H9 (cell line): ENCODE measurements around the gene FBLN2. TPM values are rescaled to one million over a fixed set of nuclear protein-coding genes. Genes with fewer than 3 reads are reported as not detected.

ENCODE experiments used
- DNase-seq: peaks from one replicate; pipeline ENCODE4 v3.0.0-alpha.2; 2017
- H2AFZ ChIP-seq: one replicate; pipeline ENCODE4 v1.6.1; 2013; ENCODE audit warnings: mild to moderate bottlenecking, low read length, control low read depth, moderate library complexity
- H2AK5ac ChIP-seq: 2 replicates; pipeline ENCODE4 v1.6.1; 2013; ENCODE audit warnings: low read length, control low read depth, mixed read lengths; ENCODE audit not compliant: insufficient read length
- H2BK120ac ChIP-seq: one replicate; pipeline ENCODE4 v1.6.1; 2013; ENCODE audit warnings: low read depth, mild to moderate bottlenecking, low read length, control low read depth, inconsistent platforms; ENCODE audit not compliant: poor library complexity, severe bottlenecking
- H2BK12ac ChIP-seq: 2 replicates; pipeline ENCODE4 v1.6.1; 2013; ENCODE audit warnings: low read length, control low read depth, mixed read lengths, low read depth; ENCODE audit not compliant: insufficient read length
- H2BK15ac ChIP-seq: 2 replicates; pipeline ENCODE4 v1.6.1; 2013; ENCODE audit warnings: low read depth, low read length, control low read depth
- H2BK20ac ChIP-seq: one replicate; pipeline ENCODE4 v1.6.1; 2013; ENCODE audit warnings: low read depth, mild to moderate bottlenecking, low read length, control low read depth, inconsistent platforms; ENCODE audit not compliant: poor library complexity, severe bottlenecking
- H2BK5ac ChIP-seq: 2 replicates; pipeline ENCODE4 v1.6.1; 2013; ENCODE audit warnings: low read length, control low read depth, mixed read lengths; ENCODE audit not compliant: insufficient read length
- H3K14ac ChIP-seq: 2 replicates; pipeline ENCODE4 v1.6.1; 2013; ENCODE audit warnings: low read length, control low read depth; ENCODE audit not compliant: insufficient read depth
- H3K18ac ChIP-seq: 2 replicates; pipeline ENCODE4 v1.6.1; 2013; ENCODE audit warnings: low read depth, mild to moderate bottlenecking, mixed read lengths, low read length, control low read depth; ENCODE audit not compliant: insufficient read length
- H3K23ac ChIP-seq: 2 replicates; pipeline ENCODE4 v1.6.1; 2013; ENCODE audit warnings: low read length, control low read depth, mixed read lengths, low read depth; ENCODE audit not compliant: insufficient read length
- H3K23me2 ChIP-seq: 2 replicates; pipeline ENCODE4 v1.6.1; 2013; ENCODE audit warnings: low read depth, mild to moderate bottlenecking, mixed read lengths, low read length, control low read depth; ENCODE audit not compliant: insufficient read length, poor library complexity, severe bottlenecking
- H3K27ac ChIP-seq: 2 replicates; pipeline ENCODE4 v1.5.1; 2013; ENCODE audit warnings: low read length, control low read depth, mixed read lengths, low read depth; ENCODE audit not compliant: insufficient read length
- H3K27me3 ChIP-seq: 2 replicates; pipeline ENCODE4 v1.6.1; 2013; ENCODE audit warnings: low read length, control low read depth, inconsistent platforms; ENCODE audit not compliant: insufficient read depth
- H3K4ac ChIP-seq: 2 replicates; pipeline ENCODE4 v1.6.1; 2013; ENCODE audit warnings: low read depth, mild to moderate bottlenecking, control low read depth, inconsistent platforms, low read length, moderate library complexity
- H3K4me1 ChIP-seq: 2 replicates; pipeline ENCODE4 v1.6.1; 2013; ENCODE audit warnings: low read length, control low read depth, inconsistent platforms; ENCODE audit not compliant: insufficient read depth
- H3K4me2 ChIP-seq: 2 replicates; pipeline ENCODE4 v1.6.1; 2013; ENCODE audit warnings: low read length, control low read depth, mixed read lengths; ENCODE audit not compliant: insufficient read length, insufficient read depth
- H3K56ac ChIP-seq: 2 replicates; pipeline ENCODE4 v1.6.1; 2013; ENCODE audit warnings: low read depth, mild to moderate bottlenecking, mixed read lengths, low read length, control low read depth; ENCODE audit not compliant: insufficient read length
- H3K79me1 ChIP-seq: 2 replicates; pipeline ENCODE4 v1.6.1; 2013; ENCODE audit warnings: low read depth, mild to moderate bottlenecking, moderate library complexity, low read length, control low read depth, inconsistent platforms; ENCODE audit not compliant: insufficient read depth, poor library complexity, severe bottlenecking
- H3K79me2 ChIP-seq: 2 replicates; pipeline ENCODE4 v1.6.1; 2013; ENCODE audit warnings: low read length, control low read depth, inconsistent platforms; ENCODE audit not compliant: insufficient read depth
- H3K9ac ChIP-seq: 2 replicates; pipeline ENCODE4 v1.6.1; 2013; ENCODE audit warnings: low read length, control low read depth, mixed read lengths; ENCODE audit not compliant: insufficient read length; ENCODE audit errors: extremely low read depth
- H3K9me3 ChIP-seq: one replicate; pipeline ENCODE4 v1.6.1; 2013; ENCODE audit warnings: low read depth, low read length, inconsistent platforms; ENCODE audit not compliant: control insufficient read depth
- H3T11ph ChIP-seq: one replicate; pipeline ENCODE4 v1.6.1; 2013; ENCODE audit warnings: mild to moderate bottlenecking, low read length, control low read depth, inconsistent platforms
- H4K20me1 ChIP-seq: one replicate; pipeline ENCODE4 v1.6.1; 2013; ENCODE audit not compliant: control insufficient read depth, insufficient read length, insufficient read depth
- H4K5ac ChIP-seq: 2 replicates; pipeline ENCODE4 v1.6.1; 2013; ENCODE audit warnings: low read depth, mild to moderate bottlenecking, mixed read lengths, low read length, control low read depth; ENCODE audit not compliant: insufficient read length
- H4K8ac ChIP-seq: replicated peaks from 2 replicates; pipeline ENCODE4 v1.6.1; 2013; ENCODE audit warnings: low read length, control low read depth, mixed read lengths, low read depth; ENCODE audit not compliant: insufficient read length
- H4K91ac ChIP-seq: 2 replicates; pipeline ENCODE4 v1.6.1; 2013; ENCODE audit warnings: low read depth, mild to moderate bottlenecking, moderate library complexity, mixed read lengths, low read length, control low read depth; ENCODE audit not compliant: insufficient read length
- H3K27ac Mint-ChIP-seq, 3 experiments: 2 replicates in 2 of 3; 3 replicates in 1 of 3; pipeline ENCODE4 v1.8.0; 2020 to 2021; ENCODE audit warnings: mixed read lengths in 3 of 3, mild to moderate bottlenecking in 1 of 3, moderate library complexity in 1 of 3
- H3K27me3 Mint-ChIP-seq: 2 replicates; pipeline ENCODE4 v1.8.0; 2021; ENCODE audit warnings: low read depth, mild to moderate bottlenecking, moderate library complexity, mixed read lengths
- H3K36me3 Mint-ChIP-seq, 3 experiments: 2 replicates in 2 of 3; 3 replicates in 1 of 3; pipeline ENCODE4 v1.8.0; 2020 to 2021; ENCODE audit warnings: low read depth in 3 of 3, mixed read lengths in 3 of 3; ENCODE audit not compliant: insufficient read depth in 1 of 3
- H3K4me1 Mint-ChIP-seq, 2 experiments: 2 replicates each; pipeline ENCODE4 v1.8.0; 2020; ENCODE audit warnings: mixed read lengths in 2 of 2
- H3K4me3 Mint-ChIP-seq, 2 experiments: 2 replicates in 1 of 2; 3 replicates in 1 of 2; pipeline ENCODE4 v1.8.0; 2020 to 2021; ENCODE audit warnings: mild to moderate bottlenecking in 2 of 2, mixed read lengths in 2 of 2, moderate library complexity in 1 of 2
- H3K9me3 Mint-ChIP-seq, 2 experiments: 2 replicates in 1 of 2; 3 replicates in 1 of 2; pipeline ENCODE4 v1.8.0; 2020; ENCODE audit warnings: mild to moderate bottlenecking in 2 of 2, mixed read lengths in 2 of 2, moderate library complexity in 1 of 2
- CTCF ChIP-seq: fragments of 200-600 bp; sonication (generic); conservative IDR thresholded peaks from 3 replicates; pipeline ENCODE4 v1.8.0; 2021; ENCODE audit warnings: antibody characterized with exemption, mild to moderate bottlenecking
- WGBS: extraction: QIAGEN DNeasy Blood & Tissue Kit; methylation state at CpG from one replicate; pipeline ENCODE4 v1.1.7; 2013; ENCODE audit warnings: missing lambda C conversion rate, low lambda C conversion rate, mixed read lengths; ENCODE audit not compliant: insufficient read length; ENCODE audit errors: extremely low coverage; 5-methylcytosine and 5-hydroxymethylcytosine counted together
- total RNA-seq: library from RNA; stranded (reverse); gene quantifications from 2 replicates; pipeline ENCODE4 v1.2.1, GENCODE V29; 2021

Gene FBLN2
- total RNA-seq, 1 experiment from 2014 or later: 11.8 TPM

- peak; percentile 68 for TF ChIP-seq CTCF
- no peak overlapping the region for H2AFZ ChIP-seq
These were observed 20.6 kb upstream of the FBLN2 start for GRCh38 chr3:13528217-13528867.

More at GRCh38 chr3:13528217-13528867, 20.6 kb upstream of the FBLN2 start:
- no peak overlapping the region for H2BK15ac ChIP-seq
- no peak overlapping the region for H3K4me2 ChIP-seq
- no peaks in the 10 kb centered on the region for H3K79me1 ChIP-seq
- H3K27ac Mint-ChIP-seq: peak overlapping the region in 1 of 3 experiments; percentile 81; a peak in 3 of 7 replicates
- peak overlapping the region; percentile 44; the same call in 1 of the 2 replicates for H3K14ac ChIP-seq
- H2BK20ac ChIP-seq: no peak overlapping the region
- no CpG with 5 or more reads among the region's 11 CpGs for WGBS
- H2BK12ac ChIP-seq: no peak overlapping the region
- H3K56ac ChIP-seq: no peak overlapping the region
- DNase-seq: peak; percentile 87
- no peak overlapping the region for H4K5ac ChIP-seq
- H3K4me1 ChIP-seq: no peaks in the 10 kb centered on the region; the same call in 1 of the 2 replicates
- peaks cover 26 to 31% of the 10 kb centered on the region in 2 experiments for H3K4me1 Mint-ChIP-seq
- no peak overlapping the region for H3K4ac ChIP-seq
- no peaks in the 10 kb centered on the region for H3K23me2 ChIP-seq
- H3K9me3 Mint-ChIP-seq: no peaks in the 10 kb centered on the region
- H3K18ac ChIP-seq: no peak overlapping the region
- H3K27ac ChIP-seq: no peak overlapping the region
- H3K27me3 Mint-ChIP-seq: peaks cover 4% of the 10 kb centered on the region
- no peak overlapping the region for H3K9ac ChIP-seq
- H4K8ac ChIP-seq: no peak overlapping the region
- no peak overlapping the region for H2BK5ac ChIP-seq
- H4K20me1 ChIP-seq: no peaks in the 10 kb centered on the region
- H2BK120ac ChIP-seq: no peak overlapping the region
- no peak overlapping the region for H3T11ph ChIP-seq
- no peaks in the 10 kb centered on the region for H3K27me3 ChIP-seq
- no peaks in the 10 kb centered on the region for H3K79me2 ChIP-seq
- H4K91ac ChIP-seq: no peak overlapping the region
- no peak overlapping the region for H3K4me3 Mint-ChIP-seq
- no peaks in the 10 kb centered on the region for H3K36me3 Mint-ChIP-seq
- H3K9me3 ChIP-seq: no peaks in the 10 kb centered on the region
- no peak overlapping the region for H3K23ac ChIP-seq
- no peak overlapping the region for H2AK5ac ChIP-seq
